Ishikawa (cell line): ENCODE measurements around the gene SERPINE3.

ENCODE experiments used
- CEBPB ChIP-seq: IDR thresholded peaks from 2 replicates; pipeline ENCODE4 v1.6.1; 2012
- EGR1 ChIP-seq: IDR thresholded peaks from 2 replicates; pipeline ENCODE4 v1.6.1; 2012
- EP300 ChIP-seq: IDR thresholded peaks from 2 replicates; pipeline ENCODE4 v1.6.1; 2012; ENCODE audit warnings: borderline replicate concordance
- FOXM1 ChIP-seq: IDR thresholded peaks from 2 replicates; pipeline ENCODE4 v1.6.1; 2012; ENCODE audit warnings: low read depth, borderline replicate concordance
- MAX ChIP-seq: IDR thresholded peaks from 2 replicates; pipeline ENCODE4 v1.6.1; 2012
- NFIC ChIP-seq: IDR thresholded peaks from 2 replicates; pipeline ENCODE4 v1.6.1; 2012
- TCF12 ChIP-seq: IDR thresholded peaks from 2 replicates; pipeline ENCODE4 v1.6.1; 2012; ENCODE audit warnings: low read depth
- YY1 ChIP-seq: IDR thresholded peaks from 2 replicates; pipeline ENCODE4 v1.6.1; 2012; ENCODE audit warnings: low read depth
- TF ChIP-seq, protein P1 (sequence below): IDR thresholded peaks from 2 replicates; pipeline ENCODE4 v1.6.1; 2012; ENCODE audit warnings: low read depth, mild to moderate bottlenecking

DNA sequence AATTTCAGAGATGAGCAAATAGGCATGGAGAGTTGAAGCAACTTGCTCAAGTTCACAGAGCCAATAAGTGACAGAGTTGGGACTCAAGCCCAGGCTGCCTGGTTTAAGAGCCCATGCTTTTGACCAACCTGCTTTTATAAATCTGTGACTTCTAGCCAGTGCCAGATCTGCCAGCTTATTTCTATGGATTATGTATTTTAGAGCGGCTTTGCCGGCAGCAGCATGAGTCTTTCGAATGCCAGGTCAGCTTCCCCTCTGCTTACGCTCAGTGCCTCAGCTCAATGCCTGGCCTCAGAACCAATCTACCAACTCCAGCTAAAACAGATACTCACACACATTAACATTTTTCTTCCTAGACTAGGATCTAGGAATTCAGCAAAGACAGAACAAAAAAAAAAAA is 2.3 kb downstream of the SERPINE3 start:
- TF ChIP-seq EGR1 (no peak), FOXM1 (no peak), EP300 (no peak), MAX (no peak), YY1 (no peak), NFIC (no peak), TCF12 (no peak), CEBPB (no peak)
- TF ChIP-seq, protein P1, sequence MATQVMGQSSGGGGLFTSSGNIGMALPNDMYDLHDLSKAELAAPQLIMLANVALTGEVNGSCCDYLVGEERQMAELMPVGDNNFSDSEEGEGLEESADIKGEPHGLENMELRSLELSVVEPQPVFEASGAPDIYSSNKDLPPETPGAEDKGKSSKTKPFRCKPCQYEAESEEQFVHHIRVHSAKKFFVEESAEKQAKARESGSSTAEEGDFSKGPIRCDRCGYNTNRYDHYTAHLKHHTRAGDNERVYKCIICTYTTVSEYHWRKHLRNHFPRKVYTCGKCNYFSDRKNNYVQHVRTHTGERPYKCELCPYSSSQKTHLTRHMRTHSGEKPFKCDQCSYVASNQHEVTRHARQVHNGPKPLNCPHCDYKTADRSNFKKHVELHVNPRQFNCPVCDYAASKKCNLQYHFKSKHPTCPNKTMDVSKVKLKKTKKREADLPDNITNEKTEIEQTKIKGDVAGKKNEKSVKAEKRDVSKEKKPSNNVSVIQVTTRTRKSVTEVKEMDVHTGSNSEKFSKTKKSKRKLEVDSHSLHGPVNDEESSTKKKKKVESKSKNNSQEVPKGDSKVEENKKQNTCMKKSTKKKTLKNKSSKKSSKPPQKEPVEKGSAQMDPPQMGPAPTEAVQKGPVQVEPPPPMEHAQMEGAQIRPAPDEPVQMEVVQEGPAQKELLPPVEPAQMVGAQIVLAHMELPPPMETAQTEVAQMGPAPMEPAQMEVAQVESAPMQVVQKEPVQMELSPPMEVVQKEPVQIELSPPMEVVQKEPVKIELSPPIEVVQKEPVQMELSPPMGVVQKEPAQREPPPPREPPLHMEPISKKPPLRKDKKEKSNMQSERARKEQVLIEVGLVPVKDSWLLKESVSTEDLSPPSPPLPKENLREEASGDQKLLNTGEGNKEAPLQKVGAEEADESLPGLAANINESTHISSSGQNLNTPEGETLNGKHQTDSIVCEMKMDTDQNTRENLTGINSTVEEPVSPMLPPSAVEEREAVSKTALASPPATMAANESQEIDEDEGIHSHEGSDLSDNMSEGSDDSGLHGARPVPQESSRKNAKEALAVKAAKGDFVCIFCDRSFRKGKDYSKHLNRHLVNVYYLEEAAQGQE, result no peak
